Spinal cord (tissue), 10 donors: ENCODE measurements around the gene CDHR1. TPM values are rescaled to one million over a fixed set of nuclear protein-coding genes. Genes with fewer than 3 reads are reported as not detected.

ENCODE experiments used
- DNase-seq, 6 donors: peaks; one replicate each; pipeline versions ENCODE4 v3.0.0 to v3.0.0-alpha.2; 2013 to 2015; ENCODE audit warnings: low spot score in 6 of 6, low read depth in 4 of 6
- H3K27ac ChIP-seq: one replicate; pipeline ENCODE4 v1.5.1; 2013; ENCODE audit warnings: low read depth, low read length, control low read depth
- H3K27me3 ChIP-seq: one replicate; pipeline ENCODE4 v1.6.1; 2013; ENCODE audit warnings: low read length; ENCODE audit not compliant: control insufficient read depth, insufficient read depth
- H3K36me3 ChIP-seq: one replicate; pipeline ENCODE4 v1.6.1; 2013; ENCODE audit warnings: low read length; ENCODE audit not compliant: control insufficient read depth, insufficient read depth
- H3K4me1 ChIP-seq: one replicate; pipeline ENCODE4 v1.6.1; 2013; ENCODE audit warnings: low read length; ENCODE audit not compliant: control insufficient read depth, insufficient read depth
- H3K4me3 ChIP-seq: one replicate; pipeline ENCODE4 v1.5.1; 2013; ENCODE audit warnings: low read depth, low read length, control low read depth
- H3K9me3 ChIP-seq: one replicate; pipeline ENCODE4 v1.6.1; 2013; ENCODE audit warnings: low read length; ENCODE audit not compliant: control insufficient read depth, insufficient read depth
- WGBS: methylation state at CpG from one replicate; pipeline ENCODE4 v1.1.5; 2013; ENCODE audit warnings: missing lambda C conversion rate; ENCODE audit not compliant: insufficient coverage; 5-methylcytosine and 5-hydroxymethylcytosine counted together
- polyA plus RNA-seq, 2 donors: library from polyadenylated mRNA; unstranded; fragments of 120-200 nt; gene quantifications; one replicate each; pipeline ENCODE4 v1.2.1, GENCODE V29; 2013; ENCODE audit not compliant: insufficient read length in 2 of 2
- total RNA-seq, 2 donors: library from RNA; depleted of rRNA in 1 of 2; stranded (reverse); fragments of 120-200 nt in 1 of 2; fragments of >200 nt in 1 of 2; gene quantifications; one replicate each; pipeline versions ENCODE4 v1.2.3 to v1.2.4, GENCODE V29; 2013 to 2014
- donor health status: healthy.

The CDHR1 gene
- total and polyA plus RNA-seq, 4 donors, result 4.7 to 14.1 (median 8.3) TPM

GRCh38 chr10:84181631-84182030 is 12.7 kb upstream of the CDHR1 start:
- no peaks in the 10 kb centered on the region for H3K27me3 ChIP-seq
- peaks cover 17% of the 10 kb centered on the region for H3K4me1 ChIP-seq
- no peak for DNase-seq
- H3K9me3 ChIP-seq, result no peaks in the 10 kb centered on the region
- no peak overlapping the region for H3K4me3 ChIP-seq
- 92% methylated on average over 4 of the region's 5 CpGs for WGBS
- H3K36me3 ChIP-seq, result no peaks in the 10 kb centered on the region
- H3K27ac ChIP-seq, result no peak overlapping the region

- 80% methylated on average over 4 of the region's 4 CpGs for WGBS
- H3K4me1 ChIP-seq, result no peaks in the 10 kb centered on the region
- no peak overlapping the region for H3K4me3 ChIP-seq
- H3K9me3 ChIP-seq, result no peaks in the 10 kb centered on the region
- no peaks in the 10 kb centered on the region for H3K27me3 ChIP-seq
- no peak overlapping the region for H3K27ac ChIP-seq
- no peak for DNase-seq
- H3K36me3 ChIP-seq, result no peaks in the 10 kb centered on the region
These were observed 9.8 kb upstream of the CDHR1 start for GRCh38 chr10:84184517-84184916.

- WGBS, result 79% methylated on average over 10 of the region's 11 CpGs
- Histone ChIP-seq H3K4me1 (no peaks in the 10 kb centered on the region), H3K27me3 (no peaks in the 10 kb centered on the region), H3K36me3 (no peaks in the 10 kb centered on the region), H3K27ac (no peak overlapping the region), H3K9me3 (no peaks in the 10 kb centered on the region), H3K4me3 (no peak overlapping the region)
- no peak for DNase-seq
These were observed 8.7 kb upstream of the CDHR1 start for GRCh38 chr10:84185526-84186175.

GRCh38 chr10:84188815-84189214 is 5.5 kb upstream of the CDHR1 start:
- Histone ChIP-seq H3K27ac (no peak overlapping the region), H3K27me3 (peaks cover 12% of the 10 kb centered on the region), H3K36me3 (no peaks in the 10 kb centered on the region), H3K4me3 (no peak overlapping the region), H3K4me1 (peaks cover 1% of the 10 kb centered on the region), H3K9me3 (no peaks in the 10 kb centered on the region)
- DNase-seq, result no peak
- 79% methylated on average over 3 of the region's 3 CpGs for WGBS

- H3K27ac ChIP-seq, result no peak overlapping the region
- H3K36me3 ChIP-seq, result no peaks in the 10 kb centered on the region
- DNase-seq, result no peak
- H3K4me3 ChIP-seq, result no peak overlapping the region
- peaks cover 28% of the 10 kb centered on the region for H3K27me3 ChIP-seq
- 86% methylated on average over 2 of the region's 3 CpGs for WGBS
- H3K9me3 ChIP-seq, result no peaks in the 10 kb centered on the region
- peaks cover 17% of the 10 kb centered on the region for H3K4me1 ChIP-seq
These were observed 3.7 kb upstream of the CDHR1 start for GRCh38 chr10:84190621-84191020.

- 77% methylated on average over 5 of the region's 5 CpGs for WGBS
- Histone ChIP-seq H3K27me3 (peaks cover 32% of the 10 kb centered on the region), H3K36me3 (no peaks in the 10 kb centered on the region), H3K27ac (no peak overlapping the region), H3K4me1 (peaks cover 21% of the 10 kb centered on the region), H3K4me3 (no peak overlapping the region), H3K9me3 (no peaks in the 10 kb centered on the region)
- no peak for DNase-seq
These were observed 3.2 kb upstream of the CDHR1 start for GRCh38 chr10:84191106-84191505.

GRCh38 chr10:84193327-84193726 is 1.0 kb upstream of the CDHR1 start:
- Histone ChIP-seq H3K4me1 (peaks cover 37% of the 10 kb centered on the region), H3K36me3 (no peaks in the 10 kb centered on the region), H3K27me3 (peaks cover 34% of the 10 kb centered on the region), H3K4me3 (no peak overlapping the region), H3K27ac (no peak overlapping the region), H3K9me3 (no peaks in the 10 kb centered on the region)
- WGBS, result 86% methylated on average over 1 of the region's 2 CpGs
- no peak for DNase-seq

GRCh38 chr10:84193846-84194423 is 402 bp upstream of the CDHR1 start:
- H3K9me3 ChIP-seq, result no peaks in the 10 kb centered on the region
- H3K27ac ChIP-seq, result no peak overlapping the region
- WGBS, result 14% methylated on average over 5 of the region's 5 CpGs
- H3K4me1 ChIP-seq, result peaks cover 37% of the 10 kb centered on the region
- peak overlapping the region; percentile 20 for H3K4me3 ChIP-seq
- no peak for DNase-seq
- peaks cover 2% of the 10 kb centered on the region for H3K36me3 ChIP-seq
- H3K27me3 ChIP-seq, result peaks cover 34% of the 10 kb centered on the region

- Histone ChIP-seq H3K9me3 (no peaks in the 10 kb centered on the region), H3K27me3 (peaks cover 34% of the 10 kb centered on the region), H3K4me3 (peak overlapping the region; percentile 21), H3K4me1 (peaks cover 37% of the 10 kb centered on the region), H3K27ac (no peak overlapping the region), H3K36me3 (peaks cover 2% of the 10 kb centered on the region)
- 17% methylated on average over 40 of the region's 43 CpGs for WGBS
- no peak for DNase-seq
These were observed 900 bp downstream of the CDHR1 start for GRCh38 chr10:84195044-84195830.
